ENCODE results near the gene KCNN4.

Gene KCNN4

DNA sequence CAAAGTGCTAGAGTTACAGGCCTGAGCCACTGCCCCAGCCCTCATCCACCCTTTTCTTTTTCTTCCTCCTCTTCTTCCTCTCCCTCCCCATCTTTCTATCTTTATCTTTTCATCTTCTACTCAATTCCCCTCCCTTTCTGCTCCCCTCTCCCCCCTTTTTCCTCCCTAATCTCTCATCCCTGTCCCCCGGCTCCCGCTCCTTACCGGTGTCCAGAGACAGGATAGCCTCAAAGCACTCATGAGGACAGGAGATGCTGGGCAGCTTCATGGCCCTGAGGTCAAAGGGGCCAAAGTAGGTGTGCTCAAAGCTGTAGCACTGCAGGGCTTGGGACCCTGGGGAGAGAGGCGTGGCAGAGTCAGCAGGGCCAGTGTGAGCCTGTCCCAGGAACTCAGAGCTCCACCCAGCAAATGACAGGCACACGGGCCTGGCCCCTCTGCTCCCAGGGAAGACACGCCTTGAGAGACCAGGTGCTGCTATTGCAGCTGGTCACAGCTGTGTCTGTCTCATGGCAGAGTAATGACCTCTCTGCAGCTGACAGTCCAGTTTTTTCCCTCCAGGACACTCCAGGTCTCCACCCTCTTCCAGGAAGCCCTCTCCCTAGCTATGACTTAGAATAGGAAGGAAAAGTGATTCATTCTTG, 18.8 kb upstream of the KCNN4 start:
- FAIRE-seq (no peak), DNase-seq (ENCODE audit: insufficient read length, low spot score) (no peak)

DNA sequence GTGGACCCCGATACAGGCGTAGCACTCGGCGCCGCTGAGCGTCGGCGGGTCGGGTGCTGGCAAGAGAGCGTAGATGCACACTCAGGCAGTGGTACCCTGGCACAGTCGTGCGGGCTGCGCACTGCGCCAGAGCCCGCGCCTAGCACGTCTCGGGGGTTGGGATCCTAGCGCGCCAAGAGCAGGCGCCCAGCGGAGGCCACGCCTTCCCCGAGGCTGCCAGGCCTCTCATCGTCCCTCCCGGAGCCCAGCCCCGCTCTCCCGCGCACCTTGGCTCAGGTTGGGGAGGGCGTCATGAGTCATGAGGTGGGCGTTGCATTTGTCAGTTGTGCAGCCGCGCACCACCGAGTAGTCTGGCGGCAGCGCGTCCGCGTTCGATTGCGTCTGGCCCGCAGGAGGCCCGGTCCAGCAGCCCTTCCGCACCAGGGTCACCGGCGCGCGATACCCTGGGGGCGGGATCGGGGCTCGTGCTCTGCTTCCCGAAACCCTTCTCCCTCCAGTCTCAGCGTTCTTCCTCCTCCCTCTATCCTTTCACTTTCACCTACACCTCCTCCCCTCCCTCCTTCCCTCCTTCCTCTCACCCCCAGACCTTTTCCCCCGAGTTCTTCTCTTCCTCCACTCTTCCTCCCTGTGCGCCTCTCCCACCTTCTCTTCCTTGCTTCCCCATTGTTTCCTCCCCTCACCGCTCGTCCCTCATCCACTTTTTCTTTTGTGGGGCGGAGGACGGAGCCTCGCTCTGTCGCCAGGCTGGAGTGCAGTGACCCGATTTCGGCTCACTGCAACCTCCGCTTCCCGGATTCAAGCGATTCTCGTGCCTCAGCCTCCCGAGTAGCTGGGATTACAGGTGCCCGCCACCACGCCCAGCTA, 18.0 kb upstream of the KCNN4 start:
- no peak for DNase-seq (ENCODE audit: insufficient read length, low spot score)
- FAIRE-seq: no peak

DNA sequence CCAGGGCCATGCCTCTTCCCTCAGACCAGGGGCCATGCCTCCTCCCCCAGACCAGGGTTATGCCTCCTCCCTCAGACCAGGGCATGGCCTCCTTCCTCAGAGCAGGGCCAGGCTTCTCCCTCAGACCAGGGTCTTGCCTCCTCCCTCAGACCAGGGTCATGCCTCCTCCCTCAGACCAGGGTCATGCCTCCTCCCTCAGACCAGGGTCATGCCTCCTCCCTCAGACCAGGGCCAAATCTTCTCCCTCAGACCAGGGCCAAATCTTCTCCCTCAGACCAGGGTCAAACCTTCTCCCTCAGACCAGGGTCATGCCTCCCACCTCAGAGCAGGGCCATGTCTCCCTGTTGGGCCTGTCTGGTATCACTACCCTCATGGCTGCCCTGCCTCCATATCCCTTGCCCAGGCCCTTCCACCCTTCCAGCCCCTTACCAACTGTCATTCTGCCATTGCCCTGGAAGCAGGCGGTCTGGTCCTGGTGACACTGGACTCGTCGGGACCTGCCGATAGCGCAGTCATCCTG, 17.3 kb upstream of the KCNN4 start:
- no peak for DNase-seq (ENCODE audit: insufficient read length, low spot score)
- no peak for FAIRE-seq

DNA sequence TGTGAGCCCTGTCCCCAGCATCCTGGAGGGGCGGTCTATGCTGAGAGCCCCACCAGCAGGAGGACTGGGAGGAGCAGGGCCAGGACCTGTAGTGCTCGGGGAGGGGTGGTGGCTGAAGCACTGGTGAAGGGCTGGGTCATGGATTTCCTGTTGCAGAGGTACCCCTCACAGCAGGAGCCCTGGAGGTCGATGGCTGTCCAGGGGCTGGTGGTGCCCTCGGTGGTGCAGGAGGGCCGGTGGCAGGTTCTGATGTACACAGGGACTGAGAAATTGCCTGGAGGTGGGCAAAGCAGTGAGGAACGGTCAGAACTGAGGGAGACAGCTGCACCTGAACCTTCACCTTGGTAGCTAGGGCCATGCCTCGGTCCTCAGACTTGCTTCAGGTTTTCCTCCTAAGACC, 16.8 kb upstream of the KCNN4 start:
- FAIRE-seq (no peak), DNase-seq (ENCODE audit: insufficient read length, low spot score) (no peak)

DNA sequence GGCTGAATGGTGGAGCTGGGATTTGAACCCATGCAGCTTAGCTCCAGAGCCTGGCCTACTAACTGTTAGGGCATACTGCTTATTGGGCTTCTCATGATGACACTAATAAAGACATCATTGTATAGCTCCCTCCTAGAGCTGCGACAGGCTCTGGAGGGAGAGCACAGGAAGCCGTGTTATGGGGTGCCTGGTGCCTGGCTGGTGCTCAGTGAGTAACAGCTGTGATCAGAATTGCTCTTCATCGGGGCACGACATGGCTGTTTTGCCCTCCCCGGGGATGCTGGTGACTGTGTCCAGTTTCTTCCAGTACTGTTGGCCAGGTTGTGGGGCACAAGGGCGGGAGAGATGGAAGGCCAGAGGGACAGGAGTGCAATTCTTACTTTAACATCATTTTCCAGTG, 16.3 kb upstream of the KCNN4 start:
- DNase-seq (ENCODE audit: insufficient read length, low spot score): no peak
- no peak for FAIRE-seq

DNA sequence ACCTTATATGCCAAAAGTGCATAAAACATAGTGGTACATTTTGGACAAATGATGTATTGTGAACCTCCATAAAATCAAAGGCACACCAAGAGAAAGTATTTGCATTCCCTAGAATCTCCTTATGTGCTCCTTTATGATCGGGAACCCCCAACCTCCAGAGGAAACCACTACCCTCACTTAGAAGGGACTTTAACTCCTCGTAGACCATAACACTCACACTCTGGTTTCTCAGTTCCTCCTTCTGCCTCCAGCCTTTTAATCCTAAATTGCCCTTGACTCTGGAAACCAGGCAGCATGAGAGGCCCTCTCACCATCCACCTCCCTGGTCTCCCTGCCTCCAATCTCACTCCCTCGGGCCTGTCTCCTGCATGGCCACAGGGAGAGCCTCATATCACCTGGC, 9.8 kb upstream of the KCNN4 start:
- no peak for DNase-seq (ENCODE audit: insufficient read length, low spot score)
- no peak for FAIRE-seq

DNA sequence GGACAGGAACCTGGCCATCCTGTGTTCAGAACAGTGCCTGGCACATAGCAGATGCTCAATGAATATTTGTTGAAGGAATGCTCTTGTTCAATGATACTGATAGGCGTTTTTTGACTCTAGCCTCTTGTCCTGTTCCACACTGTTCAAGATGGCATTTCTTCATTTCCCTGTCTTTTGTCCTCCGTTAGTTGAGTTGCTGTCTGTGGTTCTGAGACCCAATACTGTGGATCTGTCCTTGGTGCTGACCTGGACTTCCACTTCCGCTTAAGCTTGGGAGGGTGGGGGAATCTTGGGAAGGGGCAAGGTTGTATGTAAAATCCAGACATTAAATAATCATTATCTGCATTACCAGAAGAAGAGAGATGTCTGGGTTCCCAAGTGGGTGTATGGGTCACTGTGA, 8.3 kb upstream of the KCNN4 start:
- no peak for DNase-seq (ENCODE audit: insufficient read length, low spot score)

DNA sequence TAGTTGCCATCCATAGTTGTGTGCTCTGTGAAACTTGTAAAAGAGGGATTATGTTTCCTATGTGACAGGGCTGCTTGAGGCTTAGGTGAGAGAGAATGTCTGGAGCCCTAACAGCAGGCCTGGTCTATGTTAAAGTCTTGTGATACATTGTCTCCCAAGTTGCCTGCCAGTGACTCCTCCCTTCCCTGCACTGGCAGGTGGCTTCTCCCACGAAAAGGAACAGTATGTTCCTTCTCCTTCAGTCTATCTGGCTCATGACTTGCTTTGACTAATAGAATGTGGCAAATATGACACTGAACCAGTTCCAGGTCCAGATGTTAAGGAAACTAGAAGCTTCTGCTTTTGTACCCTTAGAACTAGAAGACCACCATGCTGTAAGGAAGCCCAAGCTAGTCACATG, 5.9 kb upstream of the KCNN4 start:
- DNase-seq (ENCODE audit: insufficient read length, low spot score): no peak
- FAIRE-seq: no peak

More for the DNA sequence above, 8.3 kb upstream of the KCNN4 start:
- peak; percentile 62 for FAIRE-seq

DNA sequence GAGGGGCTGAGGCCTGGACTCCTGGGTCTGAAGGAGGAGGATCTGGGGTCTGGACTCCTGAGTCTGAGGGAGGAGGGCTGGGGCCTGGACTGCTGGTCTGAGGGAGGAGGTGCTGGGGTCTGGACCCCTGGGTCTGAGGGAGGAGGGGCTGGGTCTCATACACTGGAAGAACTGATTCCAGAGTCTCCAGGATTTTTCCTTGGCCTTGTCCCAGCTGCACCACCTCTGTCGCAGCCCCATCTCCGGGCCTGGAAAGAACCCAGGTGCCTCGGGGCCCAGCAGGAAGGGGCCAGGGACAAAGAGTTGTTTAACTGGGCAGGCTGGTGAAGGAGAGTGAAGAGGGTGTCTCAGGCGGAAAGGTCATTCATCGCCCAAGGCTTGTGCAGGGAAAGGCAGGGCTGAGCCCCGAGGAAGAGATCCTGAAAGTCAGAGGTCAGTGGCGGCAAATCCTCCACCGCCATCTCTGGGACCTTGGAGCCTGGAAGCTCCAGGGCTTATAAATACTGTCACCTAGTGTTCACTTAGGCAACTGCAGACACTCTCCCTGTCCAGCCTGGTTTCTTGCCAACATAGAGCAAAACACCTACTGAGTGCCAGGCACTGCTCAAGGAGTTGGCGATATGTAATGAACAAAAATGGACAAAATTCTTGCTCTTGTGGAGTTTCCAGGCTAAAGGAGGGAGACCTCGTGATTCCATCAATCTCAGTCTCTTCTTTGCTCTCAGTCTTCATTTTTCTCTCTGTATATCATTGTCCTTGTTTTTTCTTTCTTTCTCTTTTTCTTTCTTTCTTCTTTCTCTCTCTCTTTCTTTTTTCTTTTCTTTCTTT, 4.4 kb upstream of the KCNN4 start:
- DNase-seq (ENCODE audit: insufficient read length, low spot score) (no peak), FAIRE-seq (peak; percentile 88)

DNA sequence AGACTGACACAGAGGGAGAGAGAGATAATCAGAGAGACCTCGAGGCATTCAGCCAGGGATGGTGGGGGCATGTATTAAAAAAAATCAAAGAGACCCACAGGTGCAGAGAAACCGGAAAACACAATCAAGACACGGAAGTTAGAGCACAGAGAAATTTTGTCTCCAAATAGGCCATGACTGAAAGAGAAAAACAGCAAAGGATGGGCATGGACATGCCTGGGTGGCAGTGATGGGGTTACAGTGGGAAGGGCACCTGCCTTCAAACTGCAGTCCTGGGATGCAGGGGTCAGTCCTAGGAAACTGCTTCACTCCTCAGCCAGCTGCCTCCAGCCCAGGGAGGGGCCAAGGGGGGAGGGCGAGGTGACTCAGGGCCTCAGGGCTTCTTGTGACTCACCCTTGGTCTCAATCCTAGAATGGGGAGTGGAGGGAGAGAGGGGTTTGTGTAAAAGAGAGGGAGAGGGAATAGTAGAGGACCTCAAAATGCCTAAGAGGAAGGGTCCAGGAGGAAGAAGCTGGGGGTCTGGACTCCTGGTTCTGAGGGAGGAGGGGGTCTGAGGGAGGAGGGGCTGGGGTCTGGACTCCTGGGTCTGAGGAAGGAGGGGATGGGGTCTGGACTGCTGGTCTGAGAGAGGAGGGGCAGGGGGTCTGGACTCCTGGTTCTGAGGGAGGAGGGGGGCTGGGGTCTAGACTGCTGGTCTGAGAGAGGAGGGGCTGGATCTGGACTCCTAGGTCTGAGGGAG, 3.6 kb upstream of the KCNN4 start:
- DNase-seq (ENCODE audit: insufficient read length, low spot score): no peak
- peak; percentile 70 for FAIRE-seq

DNA sequence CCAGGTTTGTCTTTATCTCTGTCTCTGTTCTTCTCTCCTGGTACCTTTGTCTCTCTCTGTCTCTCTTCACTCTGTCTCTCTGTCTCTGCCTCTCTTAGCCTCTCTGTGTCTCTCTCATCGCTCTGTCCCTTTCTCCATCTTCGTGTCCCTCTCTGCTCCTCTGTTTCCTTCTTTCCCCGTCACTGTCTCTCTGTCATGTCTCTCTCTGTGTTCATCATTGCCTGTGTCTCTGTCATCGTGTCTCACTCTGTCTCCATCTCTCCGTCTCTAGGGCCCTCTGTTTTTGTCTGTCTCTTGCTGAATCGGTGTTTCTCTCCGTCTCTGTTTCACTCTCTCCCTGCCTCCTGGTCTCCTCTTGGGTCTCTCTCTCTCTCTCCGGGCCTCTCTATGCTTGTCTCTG, 2.9 kb upstream of the KCNN4 start:
- DNase-seq (ENCODE audit: insufficient read length, low spot score) (no peak), FAIRE-seq (no peak)

DNA sequence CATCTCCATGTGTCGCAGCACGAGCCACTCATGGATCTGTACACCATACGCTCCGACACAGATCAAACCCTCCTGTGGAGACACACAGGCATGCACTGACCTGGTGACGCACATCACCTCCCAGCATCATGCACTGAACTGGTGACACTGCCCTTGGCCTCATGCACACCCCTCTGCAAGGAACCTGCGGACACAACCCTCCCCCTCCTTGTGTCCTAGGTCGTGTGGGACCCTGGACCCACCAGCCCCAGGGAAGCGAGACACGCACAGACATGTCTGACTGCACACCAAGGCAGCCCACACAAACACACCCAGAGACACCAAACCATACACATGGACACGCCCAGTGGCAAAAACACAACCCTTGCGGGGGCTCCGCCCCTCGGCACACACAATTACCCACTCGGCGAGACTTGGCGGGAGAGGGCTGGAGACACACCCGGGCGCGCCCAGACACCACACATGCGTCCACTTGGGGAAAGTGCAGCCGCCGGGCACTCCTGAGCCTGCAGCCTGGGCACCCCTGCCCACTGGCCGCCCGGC, 2.0 kb upstream of the KCNN4 start:
- DNase-seq (ENCODE audit: insufficient read length, low spot score) (no peak), FAIRE-seq (no peak)

DNA sequence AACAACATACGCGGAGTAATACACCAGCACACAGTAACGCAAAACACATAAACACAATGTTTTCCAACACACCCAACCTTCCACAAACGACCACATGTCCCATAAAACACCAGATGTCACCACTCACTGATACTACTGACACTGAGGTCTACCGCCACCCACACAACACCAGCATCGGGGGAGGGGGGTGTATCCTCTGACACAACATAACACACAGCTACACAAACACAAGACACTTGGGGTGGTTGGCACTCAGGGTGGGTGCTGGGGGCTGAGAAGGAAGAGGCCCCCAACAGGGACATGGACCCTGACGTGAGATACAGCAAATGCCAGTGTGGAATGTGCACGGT, 1.5 kb upstream of the KCNN4 start:
- FAIRE-seq: no peak

DNA sequence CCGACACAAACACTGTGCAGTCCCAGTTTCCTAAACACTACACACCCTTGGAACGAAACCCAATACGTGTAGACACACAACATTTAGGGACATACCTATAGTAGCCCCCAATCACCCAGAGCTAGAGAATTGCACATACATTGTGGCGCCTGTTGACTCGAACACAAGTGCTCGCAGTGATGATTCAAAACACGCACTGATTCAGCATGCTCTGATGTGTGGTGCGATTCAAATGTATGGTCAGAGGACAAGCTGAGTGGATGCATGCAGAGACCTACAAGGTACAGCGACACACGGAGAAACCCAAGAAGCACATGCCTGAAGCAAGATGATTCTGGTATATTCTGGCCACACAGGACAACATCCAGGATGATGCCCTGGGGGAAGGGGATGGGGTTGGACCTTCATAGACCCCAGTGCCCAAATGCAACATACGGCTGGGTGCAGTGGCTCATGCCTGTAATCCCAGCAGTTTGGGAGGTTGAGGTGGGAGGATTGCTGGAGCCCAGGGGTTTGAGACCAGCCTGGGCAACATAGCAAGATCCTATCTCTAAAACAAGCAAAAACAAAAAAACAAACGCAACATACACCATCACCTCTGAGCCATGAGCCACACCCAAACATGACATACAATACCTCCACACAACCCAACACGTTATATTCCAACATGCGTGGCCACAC, 997 bp upstream of the KCNN4 start:
- DNase-seq (ENCODE audit: insufficient read length, low spot score): no peak
- peak; percentile 4 for FAIRE-seq

More for the DNA sequence above, 1.5 kb upstream of the KCNN4 start:
- DNase-seq (ENCODE audit: insufficient read length, low spot score): no peak

DNA sequence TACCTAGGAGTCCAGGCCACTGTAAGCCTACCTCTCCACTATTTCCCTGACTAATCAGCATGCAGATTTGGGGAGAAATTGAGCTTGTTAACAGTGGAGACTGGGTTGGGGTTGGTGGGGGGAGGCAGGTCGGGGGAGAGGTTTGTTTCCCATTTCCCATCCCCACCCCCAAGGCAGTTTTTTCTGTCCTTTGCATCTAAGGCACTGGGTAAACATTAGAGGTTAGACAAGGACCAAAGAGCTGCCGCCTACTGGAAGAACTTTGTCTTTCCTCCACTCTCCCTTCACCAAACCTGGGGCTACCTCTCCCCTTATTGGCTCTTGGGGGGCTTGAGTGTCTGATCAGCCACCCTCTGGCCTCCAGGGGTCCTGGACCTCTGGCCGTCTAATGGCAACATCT, 953 bp downstream of the KCNN4 start:
- FAIRE-seq (peak; percentile 80), DNase-seq (ENCODE audit: insufficient read length, low spot score) (peak; percentile 53)

DNA sequence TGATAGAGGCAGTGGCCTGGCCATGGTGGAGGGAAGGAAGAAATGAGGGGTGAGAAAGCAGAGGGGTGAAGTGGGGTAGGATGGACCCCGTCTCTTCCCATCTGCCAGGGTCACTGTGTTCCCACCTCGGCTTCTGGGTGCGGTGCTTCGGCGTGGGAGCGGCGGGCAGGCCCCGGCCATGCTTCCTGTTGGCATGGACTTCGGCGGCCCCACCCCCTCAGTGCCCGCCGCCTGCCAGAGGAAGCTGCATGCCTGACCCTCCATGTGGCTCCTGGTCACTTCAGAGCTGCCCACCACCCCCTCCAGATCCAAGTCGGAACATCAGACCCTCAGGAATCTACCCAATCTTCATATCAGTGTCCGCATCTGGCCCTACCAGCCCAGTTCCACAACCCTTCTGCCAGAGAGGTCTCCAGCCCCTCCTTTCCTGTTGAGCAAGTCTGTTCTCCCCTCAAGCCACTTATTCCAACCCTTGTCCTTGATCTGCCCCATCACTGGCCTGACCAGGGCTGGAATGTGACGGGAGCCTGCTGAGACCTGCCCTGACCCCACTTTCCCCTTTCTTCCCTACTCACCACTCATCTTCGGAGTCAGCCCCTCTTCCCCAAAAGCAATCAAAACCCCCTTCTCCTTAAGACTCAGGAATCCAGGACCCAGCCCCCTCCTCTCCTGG, 1.5 kb downstream of the KCNN4 start:
- FAIRE-seq: no peak

DNA sequence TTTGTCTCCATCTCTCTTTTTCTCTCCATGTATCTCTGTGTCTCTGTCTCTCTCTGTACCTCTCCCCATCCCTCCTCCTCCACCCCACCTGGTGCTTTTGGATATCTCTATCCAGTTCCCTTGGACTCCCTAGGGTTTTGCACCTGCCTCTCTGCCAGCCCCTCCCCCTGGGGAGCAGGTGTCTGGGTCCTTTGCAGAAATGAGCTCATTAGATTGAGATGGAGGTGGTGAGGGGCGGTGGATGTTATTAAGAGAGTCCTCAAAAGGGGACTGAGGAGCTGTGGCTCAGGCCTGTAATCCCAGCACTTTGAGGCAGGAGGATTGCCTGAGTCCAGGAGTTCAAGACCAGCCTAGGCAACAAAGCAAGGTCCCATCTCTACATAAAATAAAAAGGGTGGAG, 2.1 kb downstream of the KCNN4 start:
- FAIRE-seq (no peak), DNase-seq (ENCODE audit: insufficient read length, low spot score) (no peak)

More for the DNA sequence above, 1.5 kb downstream of the KCNN4 start:
- no peak for DNase-seq (ENCODE audit: insufficient read length, low spot score)

DNA sequence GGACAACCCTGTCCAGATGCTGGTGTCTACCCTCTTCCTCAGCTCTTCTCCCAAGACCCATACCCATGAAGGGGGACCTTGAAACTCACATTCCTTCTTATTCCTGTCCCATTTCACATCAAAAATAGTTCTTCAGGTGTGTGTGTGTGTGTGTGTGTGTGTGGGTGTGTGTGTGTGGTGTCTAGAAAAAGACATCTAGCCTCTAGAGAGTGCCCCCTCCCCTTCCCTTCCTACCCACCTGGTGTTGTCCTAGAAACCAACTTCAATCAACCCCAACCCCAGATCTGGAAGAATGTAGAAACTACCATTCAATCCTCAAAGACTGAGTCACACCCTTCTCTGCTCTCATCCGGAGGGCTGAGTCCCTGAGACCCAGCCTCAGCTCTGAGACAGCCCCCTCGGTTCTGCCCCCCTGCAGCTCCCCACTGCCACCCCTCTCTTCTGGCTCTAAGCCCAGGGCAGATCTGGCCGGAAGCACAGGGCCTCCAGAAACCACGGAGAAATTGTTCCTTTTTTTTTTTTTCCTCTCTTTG, 3.5 kb downstream of the KCNN4 start:
- DNase-seq (ENCODE audit: insufficient read length, low spot score) (peak; percentile 53), FAIRE-seq (no peak)

DNA sequence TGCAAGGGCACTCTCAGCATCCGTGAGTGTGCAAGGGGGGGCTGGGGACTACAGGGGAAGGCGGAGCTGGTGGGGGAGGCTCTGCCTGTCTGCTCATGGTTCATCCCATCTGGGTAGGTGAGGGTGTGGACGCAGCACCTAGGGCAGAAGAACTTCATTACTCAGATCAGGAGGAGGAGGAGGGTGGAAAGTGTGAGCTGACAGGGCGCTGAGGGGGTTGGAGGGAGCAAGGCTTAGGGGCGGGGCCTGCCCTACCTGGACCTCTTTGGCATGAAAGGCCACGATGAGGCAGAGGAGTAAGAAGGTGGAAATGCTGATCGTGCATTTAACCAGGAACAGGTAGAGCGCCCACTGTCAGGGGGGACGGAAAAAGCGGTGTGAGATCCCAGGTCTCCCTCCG, 4.5 kb downstream of the KCNN4 start:
- FAIRE-seq: no peak
- peak; percentile 62 for DNase-seq (ENCODE audit: insufficient read length, low spot score)
